Neural progenitor cell (in vitro differentiated cells): ENCODE measurements around the gene MBP. TPM values are rescaled to one million over a fixed set of nuclear protein-coding genes. Genes with fewer than 3 reads are reported as not detected.
"Not testable (repeated sequence)": the region's sequence is repeated elsewhere in the genome, so short reads cannot be mapped to it uniquely, and the experiment has no call there.

Source experiments
- DNase-seq: peaks from one replicate; pipeline ENCODE4 v3.0.0-alpha.2; 2016; ENCODE audit warnings: low spot score
- H2AFZ ChIP-seq: fragments of 200-600 bp; sonication (generic); replicated peaks from 2 replicates; pipeline ENCODE4 v1.6.1; 2016; ENCODE audit warnings: antibody characterized with exemption
- H3F3A ChIP-seq: fragments of 200-600 bp; sonication (generic); 2 replicates; pipeline ENCODE4 v1.6.1; 2016; ENCODE audit warnings: antibody characterized with exemption, low read depth
- H3K27ac ChIP-seq: fragments of 200-600 bp; sonication (generic); 2 replicates; pipeline ENCODE4 v1.5.1; 2016; ENCODE audit warnings: mild to moderate bottlenecking
- H3K27me3 ChIP-seq: fragments of 200-600 bp; sonication (generic); 2 replicates; pipeline ENCODE4 v1.6.1; 2016; ENCODE audit warnings: mild to moderate bottlenecking, moderate library complexity
- H3K36me3 ChIP-seq: fragments of 200-600 bp; sonication (generic); 2 replicates; pipeline ENCODE4 v1.5.1; 2016
- H3K4me1 ChIP-seq: fragments of 200-600 bp; sonication (generic); 2 replicates; pipeline ENCODE4 v1.6.1; 2016; ENCODE audit warnings: mixed run types
- H3K4me2 ChIP-seq: fragments of 200-600 bp; sonication (generic); 2 replicates; pipeline ENCODE4 v1.6.1; 2016
- H3K4me3 ChIP-seq: fragments of 200-600 bp; sonication (generic); 2 replicates; pipeline ENCODE4 v1.5.1; 2016
- H3K79me2 ChIP-seq: fragments of 200-600 bp; sonication (generic); 2 replicates; pipeline ENCODE4 v1.6.1; 2016; ENCODE audit warnings: low read depth
- H3K9ac ChIP-seq: fragments of 200-600 bp; sonication (generic); 2 replicates; pipeline ENCODE4 v1.6.1; 2016
- H3K9me3 ChIP-seq: fragments of 200-600 bp; sonication (generic); 2 replicates; pipeline ENCODE4 v1.5.1; 2016; ENCODE audit warnings: low read depth
- H4K20me1 ChIP-seq: fragments of 200-600 bp; sonication (generic); 2 replicates; pipeline ENCODE4 v1.6.1; 2016; ENCODE audit warnings: low read depth
- H3K27ac Mint-ChIP-seq: 3 replicates; pipeline ENCODE4 v1.8.0; 2021; ENCODE audit warnings: mixed read lengths
- H3K27me3 Mint-ChIP-seq: 2 replicates; pipeline ENCODE4 v1.8.0; 2022; ENCODE audit warnings: low read depth, mild to moderate bottlenecking, inconsistent platforms, moderate library complexity, mixed read lengths; ENCODE audit not compliant: insufficient read depth
- H3K36me3 Mint-ChIP-seq: 3 replicates; pipeline ENCODE4 v1.8.0; 2021; ENCODE audit warnings: mixed read lengths
- H3K4me1 Mint-ChIP-seq: 3 replicates; pipeline ENCODE4 v1.8.0; 2021; ENCODE audit warnings: mixed read lengths
- H3K4me3 Mint-ChIP-seq: 3 replicates; pipeline ENCODE4 v1.8.0; 2021; ENCODE audit warnings: mild to moderate bottlenecking, moderate library complexity, mixed read lengths
- H3K9me3 Mint-ChIP-seq: 3 replicates; pipeline ENCODE4 v1.8.0; 2020; ENCODE audit warnings: mixed read lengths
- EZH2 ChIP-seq: fragments of 200-600 bp; sonication (generic); IDR thresholded peaks from 2 replicates; pipeline ENCODE4 v1.6.1; 2017; ENCODE audit warnings: antibody characterized with exemption, mild to moderate bottlenecking, moderate library complexity
- EZH2phosphoT487 ChIP-seq: fragments of 200-600 bp; sonication (generic); IDR thresholded peaks from 2 replicates; pipeline ENCODE4 v1.6.1; 2017; ENCODE audit warnings: antibody characterized with exemption
- total RNA-seq: library from RNA; depleted of rRNA; stranded (reverse); fragments of >200 nt; gene quantifications from 2 replicates; pipeline ENCODE4 v1.2.3, GENCODE V29; 2015; ENCODE audit warnings: low replicate concordance
- TF ChIP-seq, protein P1 (sequence below): fragments of 200-600 bp; sonication (generic); IDR thresholded peaks from 2 replicates; pipeline ENCODE4 v1.5.1; 2017; ENCODE audit warnings: antibody characterized with exemption, mild to moderate bottlenecking

Gene MBP
- total RNA-seq, 1 donor from 2014 or later = 0.64 TPM

DNA sequence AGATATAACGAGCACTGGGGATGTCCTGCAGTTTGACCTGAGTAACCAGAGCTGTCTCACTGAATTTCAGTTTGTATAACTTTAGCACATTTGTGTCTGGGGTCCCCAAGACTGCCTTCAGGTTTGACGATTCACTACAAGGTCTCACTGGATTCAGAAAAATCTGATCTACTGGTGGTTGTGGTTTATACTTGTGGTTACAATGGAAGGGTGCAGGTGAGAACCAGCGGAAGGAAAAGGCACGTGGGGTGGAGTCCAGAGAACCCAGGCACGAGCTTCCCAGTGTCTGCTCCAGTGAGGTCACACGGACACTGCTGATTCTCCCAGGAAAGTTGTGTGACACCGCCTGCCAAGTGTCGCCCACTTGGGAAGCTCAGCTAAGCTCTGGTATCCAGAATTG lies 184.2 kb downstream of the MBP start:
- Histone ChIP-seq H3F3A (no peaks in the 10 kb centered on the region), H3K27me3 (no peaks in the 10 kb centered on the region), H2AFZ (no peak overlapping the region), H3K4me2 (no peak overlapping the region), H3K9ac (no peak overlapping the region), H3K27ac (no peak overlapping the region), H3K9me3 (no peaks in the 10 kb centered on the region), H4K20me1 (no peaks in the 10 kb centered on the region), H3K4me3 (no peak overlapping the region), H3K4me1 (no peaks in the 10 kb centered on the region), H3K79me2 (no peaks in the 10 kb centered on the region), H3K36me3 (peaks cover 4% of the 10 kb centered on the region)
- no peak for TF ChIP-seq EZH2
- TF ChIP-seq, protein P1, sequence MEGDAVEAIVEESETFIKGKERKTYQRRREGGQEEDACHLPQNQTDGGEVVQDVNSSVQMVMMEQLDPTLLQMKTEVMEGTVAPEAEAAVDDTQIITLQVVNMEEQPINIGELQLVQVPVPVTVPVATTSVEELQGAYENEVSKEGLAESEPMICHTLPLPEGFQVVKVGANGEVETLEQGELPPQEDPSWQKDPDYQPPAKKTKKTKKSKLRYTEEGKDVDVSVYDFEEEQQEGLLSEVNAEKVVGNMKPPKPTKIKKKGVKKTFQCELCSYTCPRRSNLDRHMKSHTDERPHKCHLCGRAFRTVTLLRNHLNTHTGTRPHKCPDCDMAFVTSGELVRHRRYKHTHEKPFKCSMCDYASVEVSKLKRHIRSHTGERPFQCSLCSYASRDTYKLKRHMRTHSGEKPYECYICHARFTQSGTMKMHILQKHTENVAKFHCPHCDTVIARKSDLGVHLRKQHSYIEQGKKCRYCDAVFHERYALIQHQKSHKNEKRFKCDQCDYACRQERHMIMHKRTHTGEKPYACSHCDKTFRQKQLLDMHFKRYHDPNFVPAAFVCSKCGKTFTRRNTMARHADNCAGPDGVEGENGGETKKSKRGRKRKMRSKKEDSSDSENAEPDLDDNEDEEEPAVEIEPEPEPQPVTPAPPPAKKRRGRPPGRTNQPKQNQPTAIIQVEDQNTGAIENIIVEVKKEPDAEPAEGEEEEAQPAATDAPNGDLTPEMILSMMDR = no peak
- TF ChIP-seq EZH2phosphoT487 = no peak
- H3K27me3 Mint-ChIP-seq = no peaks in the 10 kb centered on the region
- DNase-seq = no peak
- H3K36me3 Mint-ChIP-seq = peaks cover 53% of the 10 kb centered on the region
- peaks cover 3% of the 10 kb centered on the region for H3K9me3 Mint-ChIP-seq
- peak overlapping the region; percentile 54 for H3K27ac Mint-ChIP-seq
- peaks cover 6% of the 10 kb centered on the region for H3K4me1 Mint-ChIP-seq
- H3K4me3 Mint-ChIP-seq = no peak overlapping the region

DNA sequence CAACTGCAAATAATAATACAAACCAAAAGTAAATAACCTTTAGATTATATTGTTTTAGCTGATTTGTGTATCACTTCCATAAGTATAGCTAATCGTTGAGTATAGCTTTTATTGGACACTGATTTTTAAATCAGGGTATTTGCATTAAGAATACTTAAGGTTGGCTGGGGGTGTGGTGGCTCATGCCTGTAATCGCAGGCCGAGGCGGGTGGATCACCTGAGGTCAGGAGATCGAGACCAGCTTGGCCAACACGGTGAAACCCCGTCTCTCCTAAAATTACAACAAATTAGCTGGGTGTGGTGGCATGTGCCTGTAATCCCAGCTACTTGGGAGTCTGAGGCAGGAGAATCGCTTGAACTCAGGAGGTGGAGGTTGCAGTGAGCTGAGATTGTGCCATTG lies 188.2 kb downstream of the MBP start:
- H3K4me1 ChIP-seq, DNase-seq, H3K9ac ChIP-seq, H3K9me3 Mint-ChIP-seq, H3K4me3 Mint-ChIP-seq, H3K27me3 ChIP-seq, H3K9me3 ChIP-seq, H2AFZ ChIP-seq, H3K4me3 ChIP-seq, H3K27ac ChIP-seq, H3K36me3 ChIP-seq, H3K4me1 Mint-ChIP-seq, H4K20me1 ChIP-seq, H3K27ac Mint-ChIP-seq, H3K27me3 Mint-ChIP-seq, H3F3A ChIP-seq, H3K79me2 ChIP-seq, H3K4me2 ChIP-seq: not testable (repeated sequence)
- peaks cover 36% of the 10 kb centered on the region for H3K36me3 Mint-ChIP-seq

DNA sequence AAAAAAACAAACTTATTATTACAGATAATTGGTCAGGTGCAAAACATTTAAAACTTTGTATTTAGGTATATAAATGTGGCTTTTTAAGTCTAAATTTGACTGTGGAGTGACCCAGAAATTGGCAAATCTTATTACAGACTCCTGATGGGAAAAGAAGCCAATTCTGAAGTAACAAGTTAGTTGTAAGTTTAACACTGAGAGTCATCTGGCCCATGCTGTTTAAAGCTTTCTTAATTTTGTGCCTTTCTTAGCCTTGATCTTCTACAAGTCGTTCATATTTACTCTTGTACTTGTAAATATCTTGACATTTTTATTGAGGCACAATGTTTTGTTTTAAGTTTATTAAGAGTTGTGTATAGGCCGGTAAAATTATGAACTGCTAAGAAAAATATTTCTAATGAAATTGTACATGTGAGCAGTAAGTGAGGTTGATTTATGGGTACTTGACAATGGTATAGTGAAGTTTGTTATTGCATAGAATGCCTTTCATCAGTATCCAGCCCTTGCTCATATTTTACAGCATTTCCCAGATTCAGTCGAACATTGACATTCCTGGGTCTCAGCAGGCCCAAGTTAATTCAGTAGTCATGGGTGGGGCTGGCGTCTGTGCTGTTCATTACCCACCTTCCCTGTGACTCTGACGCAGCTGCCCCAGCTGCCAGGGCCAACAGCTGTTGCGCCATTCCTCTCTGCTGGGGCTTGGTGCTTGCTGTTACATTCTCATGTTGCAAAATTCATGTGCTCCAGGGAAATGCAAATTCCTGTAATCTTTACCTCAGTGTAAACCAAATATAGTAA lies 188.8 kb downstream of the MBP start:
- Mint-ChIP-seq H3K4me3 (no peak overlapping the region), H3K36me3 (peaks cover 32% of the 10 kb centered on the region), H3K9me3 (peaks cover 3% of the 10 kb centered on the region), H3K4me1 (no peaks in the 10 kb centered on the region), H3K27me3 (peaks cover 2% of the 10 kb centered on the region), H3K27ac (no peak overlapping the region)
- Histone ChIP-seq H3K36me3 (peaks cover 4% of the 10 kb centered on the region), H4K20me1 (no peaks in the 10 kb centered on the region), H3K4me2 (no peak overlapping the region), H3K27me3 (no peaks in the 10 kb centered on the region), H3K9me3 (no peaks in the 10 kb centered on the region), H3K4me3 (no peak overlapping the region), H2AFZ (no peak overlapping the region), H3F3A (no peaks in the 10 kb centered on the region), H3K4me1 (no peaks in the 10 kb centered on the region), H3K27ac (no peak overlapping the region), H3K9ac (no peak overlapping the region), H3K79me2 (no peaks in the 10 kb centered on the region)
- TF ChIP-seq EZH2 = no peak
- no peak for TF ChIP-seq EZH2phosphoT487
- TF ChIP-seq, protein P1 = no peak
- DNase-seq = no peak

DNA sequence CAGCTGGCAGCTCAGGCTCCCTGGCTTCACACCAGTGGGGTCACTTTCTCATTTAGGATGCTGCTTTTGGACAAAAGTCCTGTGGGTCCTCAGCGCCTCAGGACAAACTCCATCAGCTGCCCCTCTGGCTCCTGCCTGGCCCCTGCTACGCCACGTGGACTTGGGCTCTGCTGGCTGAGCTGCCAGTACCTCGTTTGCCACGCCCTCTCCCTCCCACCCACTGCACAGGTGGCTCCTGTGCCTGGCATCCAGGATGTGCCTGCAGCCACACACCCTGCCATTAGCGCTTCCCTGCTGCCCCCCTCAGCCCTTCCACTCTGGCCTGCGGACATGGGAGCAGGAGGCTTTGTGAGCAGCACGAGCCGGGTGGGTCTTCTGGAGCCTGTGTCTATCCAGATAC lies 191.3 kb downstream of the MBP start:
- Mint-ChIP-seq H3K27me3 (peaks cover 2% of the 10 kb centered on the region), H3K36me3 (peaks cover 15% of the 10 kb centered on the region), H3K9me3 (peaks cover 2% of the 10 kb centered on the region)

More for the DNA sequence above, 191.3 kb downstream of the MBP start:
- H3K79me2 ChIP-seq = no peaks in the 10 kb centered on the region
- no peak overlapping the region for H3K27ac ChIP-seq
- TF ChIP-seq, protein P1 = no peak
- TF ChIP-seq EZH2phosphoT487 = no peak
- no peak for TF ChIP-seq EZH2
- no peaks in the 10 kb centered on the region for H3K9me3 ChIP-seq
- Mint-ChIP-seq H3K27ac (no peak overlapping the region), H3K4me1 (no peaks in the 10 kb centered on the region), H3K4me3 (no peak overlapping the region)
- H2AFZ ChIP-seq = no peak overlapping the region
- no peaks in the 10 kb centered on the region for H3K27me3 ChIP-seq
- no peak overlapping the region for H3K4me2 ChIP-seq
- DNase-seq = no peak
- no peaks in the 10 kb centered on the region for H4K20me1 ChIP-seq
- no peaks in the 10 kb centered on the region for H3K4me1 ChIP-seq
- H3F3A ChIP-seq = no peaks in the 10 kb centered on the region
- no peak overlapping the region for H3K4me3 ChIP-seq
- H3K36me3 ChIP-seq = peaks cover 9% of the 10 kb centered on the region
- no peak overlapping the region for H3K9ac ChIP-seq
